Adrenal gland (tissue), 12 donors: ENCODE measurements around the gene SERP2. TPM values are rescaled to one million over a fixed set of nuclear protein-coding genes. Genes with fewer than 3 reads are reported as not detected.

Experiments
- DNase-seq, 7 donors: peaks; one replicate each; pipeline ENCODE4 v3.0.0-alpha.2; 2019 to 2020
- H3K27ac ChIP-seq, 5 donors: fragments of 200-600 bp; sonication (generic) in 4 of 5; 1 replicate in 3 of 5; 2 replicates in 2 of 5; pipeline versions ENCODE4 v1.5.1 to v1.8.0; 2016 to 2020; ENCODE audit warnings: mild to moderate bottlenecking in 1 of 5
- H3K27me3 ChIP-seq: fragments of 200-600 bp; 2 replicates; pipeline ENCODE4 v1.8.0; 2021
- H3K36me3 ChIP-seq, 2 donors: fragments of 200-600 bp; replicated peaks in 1 of 2; 1 replicate in 1 of 2; 2 replicates in 1 of 2; pipeline versions ENCODE4 v1.5.1 to v1.8.0; 2018 to 2022
- H3K4me1 ChIP-seq, 2 donors: fragments of 200-600 bp; replicated peaks in 1 of 2; 1 replicate in 1 of 2; 2 replicates in 1 of 2; pipeline versions ENCODE4 v1.5.1 to v1.8.0; 2018 to 2021
- H3K4me3 ChIP-seq, 4 donors: fragments of 200-600 bp; sonication (generic) in 3 of 4; one replicate each; pipeline ENCODE4 v1.5.1; 2016 to 2018
- H3K9me3 ChIP-seq, 3 donors: fragments of 200-600 bp; sonication (generic) in 1 of 3; replicated peaks in 1 of 3; 1 replicate in 2 of 3; 2 replicates in 1 of 3; pipeline versions ENCODE4 v1.5.1 to v1.8.0; 2016 to 2021
- POLR2A ChIP-seq, 2 donors: fragments of 450-650 bp; IDR thresholded peaks; one replicate each; pipeline ENCODE4 v1.6.1; 2017; ENCODE audit warnings: antibody characterized with exemption in 2 of 2, mild to moderate bottlenecking in 2 of 2, moderate library complexity in 1 of 2
- WGBS, 4 donors: extraction: QIAGEN DNeasy Blood & Tissue Kit in 2 of 4; methylation state at CpG; one replicate each; pipeline versions ENCODE4 v1.1.5 to v1.1.7; 2013 to 2017; 5-methylcytosine and 5-hydroxymethylcytosine counted together
- intact Hi-C, 2 donors: fragments of 100-400 bp; cut with DNase I; formaldehyde crosslinking; loops; one replicate each; pipeline versions ENCODE4 v1.14.1 to v1.15.0; 2022 to 2023
- polyA plus RNA-seq, 3 donors: library from polyadenylated mRNA; stranded (reverse); fragments of 200-250 nt in 2 of 3; fragments of 350-450 nt in 1 of 3; fragmentation: Illumina TruSeq in 1 of 3; extraction: RNeasy Lipid Tissue Mini Kit (QIAGEN cat#74804) in 1 of 3; gene quantifications; one replicate each; pipeline ENCODE4 v1.2.3, GENCODE V29; 2013 to 2014
- total RNA-seq, 9 donors: library from RNA; depleted of rRNA in 4 of 9; stranded (reverse); fragments of >200 nt in 4 of 9; fragments of 120-200 nt in 1 of 9; fragmentation: NEBNext Ultra II Directional in 1 of 9; extraction: Animal tissue kit (Norgen Biotek cat#: 25700) in 1 of 9; gene quantifications; one replicate each; pipeline versions ENCODE4 v1.1.0 to v1.2.4, GENCODE V29; 2013 to 2023
- TF ChIP-seq, protein P1 (sequence below), 6 experiments: fragments of 450-650 bp in 4 of 6; fragments of 200-600 bp in 2 of 6; sonication (generic) in 1 of 6; IDR thresholded peaks; 1 replicate in 5 of 6; 2 replicates in 1 of 6; pipeline versions ENCODE4 v1.5.1 to v1.8.0; 2016 to 2021; ENCODE audit warnings: antibody characterized with exemption in 6 of 6, mild to moderate bottlenecking in 2 of 6, moderate library complexity in 1 of 6
- donor health status: healthy with polysubstance abuse.
- donor health status: Bipolar disorder and iron deficiency.
- donor health status: DM: yes; HTN: yes; CAD: no.
- donor health status: DM: no; HTN: no; CAD: no.
- donor health status: DM: no; HTN: no; CAD: no.
- donor health status: DM: yes; HTN: yes; CAD: no.

Gene SERP2
- total and polyA plus RNA-seq, 12 donors: 2.6 to 11.3 (median 4.5) TPM

DNA sequence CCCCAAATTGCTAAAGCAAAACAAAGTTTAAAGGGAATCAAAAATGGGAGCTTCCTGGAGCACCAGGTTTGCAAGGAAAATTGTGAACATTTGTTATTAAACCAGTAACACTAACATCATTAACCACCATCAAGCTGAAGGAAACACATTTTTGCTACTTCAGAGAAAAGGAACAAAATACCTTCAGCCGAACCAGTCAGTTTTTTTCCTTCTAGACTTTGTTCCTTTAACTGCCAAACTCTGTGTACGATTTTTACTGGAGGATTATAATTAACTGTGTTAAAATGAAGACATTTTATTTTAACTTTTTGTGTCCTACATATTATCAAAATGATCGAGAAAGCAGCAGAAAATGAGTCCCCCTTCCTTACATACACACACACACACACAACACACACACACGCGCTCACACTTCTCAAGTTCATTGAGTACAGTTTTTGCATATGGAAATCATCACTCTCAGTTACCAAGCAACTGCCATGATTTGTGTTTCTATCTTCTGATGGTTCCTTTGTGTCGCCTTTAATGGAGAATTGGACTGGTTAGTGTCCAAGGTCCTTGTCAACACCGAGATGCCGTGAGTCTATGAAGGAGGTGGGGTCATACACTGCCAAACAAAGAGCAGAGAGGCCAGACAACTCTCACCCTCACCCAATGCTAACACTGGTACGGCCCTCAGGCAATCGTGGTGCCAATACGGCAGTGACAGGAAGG lies 9.8 kb upstream of the SERP2 start:
- H3K27ac ChIP-seq: no peak overlapping the region
- H3K4me1 ChIP-seq: peaks cover 0 to 8% of the 10 kb centered on the region in 2 donors
- H3K27me3 ChIP-seq: no peaks in the 10 kb centered on the region
- no peak for TF ChIP-seq POLR2A (IDR thresholded peaks at IDR 0.05)
- TF ChIP-seq, protein P1, sequence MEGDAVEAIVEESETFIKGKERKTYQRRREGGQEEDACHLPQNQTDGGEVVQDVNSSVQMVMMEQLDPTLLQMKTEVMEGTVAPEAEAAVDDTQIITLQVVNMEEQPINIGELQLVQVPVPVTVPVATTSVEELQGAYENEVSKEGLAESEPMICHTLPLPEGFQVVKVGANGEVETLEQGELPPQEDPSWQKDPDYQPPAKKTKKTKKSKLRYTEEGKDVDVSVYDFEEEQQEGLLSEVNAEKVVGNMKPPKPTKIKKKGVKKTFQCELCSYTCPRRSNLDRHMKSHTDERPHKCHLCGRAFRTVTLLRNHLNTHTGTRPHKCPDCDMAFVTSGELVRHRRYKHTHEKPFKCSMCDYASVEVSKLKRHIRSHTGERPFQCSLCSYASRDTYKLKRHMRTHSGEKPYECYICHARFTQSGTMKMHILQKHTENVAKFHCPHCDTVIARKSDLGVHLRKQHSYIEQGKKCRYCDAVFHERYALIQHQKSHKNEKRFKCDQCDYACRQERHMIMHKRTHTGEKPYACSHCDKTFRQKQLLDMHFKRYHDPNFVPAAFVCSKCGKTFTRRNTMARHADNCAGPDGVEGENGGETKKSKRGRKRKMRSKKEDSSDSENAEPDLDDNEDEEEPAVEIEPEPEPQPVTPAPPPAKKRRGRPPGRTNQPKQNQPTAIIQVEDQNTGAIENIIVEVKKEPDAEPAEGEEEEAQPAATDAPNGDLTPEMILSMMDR (IDR thresholded peaks at IDR 0.05): no peak
- H3K4me3 ChIP-seq: no peak overlapping the region
- 78 to 86% (median 82%) methylated on average over 11 of the region's 11 CpGs for WGBS, 4 donors
- no peaks in the 10 kb centered on the region for H3K9me3 ChIP-seq
- DNase-seq: no peak
- intact Hi-C loops: no loop called here
- H3K36me3 ChIP-seq: no peaks in the 10 kb centered on the region

DNA sequence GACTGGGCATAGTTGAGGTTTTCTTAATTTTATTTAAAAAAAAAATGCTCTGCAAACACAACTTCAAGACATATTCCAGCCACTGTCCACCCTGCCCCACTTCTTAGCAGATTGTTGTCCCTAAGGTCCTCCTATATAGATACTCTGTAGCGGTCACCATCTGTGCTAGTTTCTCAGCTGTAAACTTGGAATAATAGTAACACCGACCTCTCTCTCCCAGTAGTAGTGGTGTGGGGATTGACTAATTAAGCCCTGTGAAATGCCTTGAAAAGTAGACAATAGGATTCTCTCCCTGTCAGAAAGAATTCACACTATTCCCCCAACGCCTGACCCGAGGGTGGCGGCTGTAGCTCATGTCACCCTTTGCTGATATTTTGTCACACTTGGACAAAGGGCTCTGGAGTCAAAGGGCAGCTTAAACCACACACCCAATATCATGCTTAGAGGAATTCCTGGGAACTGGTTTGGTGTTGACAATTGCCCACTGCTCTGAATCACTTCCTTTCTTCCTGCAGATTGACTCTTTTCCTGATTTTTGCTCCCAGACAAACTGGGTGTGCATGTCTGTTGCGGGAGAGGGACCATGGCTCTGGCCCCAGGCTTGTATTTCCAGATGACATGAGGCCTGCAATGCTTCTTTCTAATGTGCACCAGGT lies 9.2 kb upstream of the SERP2 start:
- H3K4me3 ChIP-seq: no peak overlapping the region
- 81 to 90% (median 85%) methylated on average over 6 of the region's 6 CpGs for WGBS, 4 donors
- TF ChIP-seq, protein P1 (IDR thresholded peaks at IDR 0.05): no peak
- no peak for TF ChIP-seq POLR2A (IDR thresholded peaks at IDR 0.05)
- no peak overlapping the region for H3K27ac ChIP-seq
- DNase-seq: no peak
- H3K9me3 ChIP-seq: no peaks in the 10 kb centered on the region
- H3K27me3 ChIP-seq: no peaks in the 10 kb centered on the region
- H3K4me1 ChIP-seq: peaks cover 0 to 8% of the 10 kb centered on the region in 2 donors
- H3K36me3 ChIP-seq: no peaks in the 10 kb centered on the region
- intact Hi-C loops: no loop called here

DNA sequence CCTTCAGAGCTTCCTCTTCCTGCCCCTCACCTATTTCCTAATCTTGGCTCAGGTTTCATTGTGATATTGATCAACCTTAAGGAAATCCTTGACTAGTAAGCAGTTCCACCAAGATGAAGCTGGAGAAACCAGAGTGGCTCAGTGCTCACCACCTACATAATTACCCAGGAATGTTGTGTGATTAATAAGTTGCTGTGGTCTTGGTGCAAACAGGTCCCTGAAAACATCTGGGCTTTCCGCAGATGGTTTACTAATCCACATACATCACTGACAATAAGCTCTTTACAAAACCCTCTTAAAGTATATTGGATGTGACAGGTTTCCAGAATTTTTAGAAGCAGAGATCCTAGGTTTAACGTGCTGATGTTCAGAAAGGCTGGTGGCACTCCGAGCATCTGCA lies 8.6 kb upstream of the SERP2 start:
- H3K4me3 ChIP-seq: no peak overlapping the region
- H3K27me3 ChIP-seq: no peaks in the 10 kb centered on the region
- intact Hi-C loops: no loop called here
- no peak overlapping the region for H3K27ac ChIP-seq
- no peaks in the 10 kb centered on the region for H3K9me3 ChIP-seq
- DNase-seq: no peak
- TF ChIP-seq POLR2A (IDR thresholded peaks at IDR 0.05): no peak
- TF ChIP-seq, protein P1 (IDR thresholded peaks at IDR 0.05): no peak
- WGBS, 4 donors: 90 to 97% (median 94%) methylated on average over 3 of the region's 3 CpGs
- peaks cover 0 to 8% of the 10 kb centered on the region in 2 donors for H3K4me1 ChIP-seq
- H3K36me3 ChIP-seq: no peaks in the 10 kb centered on the region

DNA sequence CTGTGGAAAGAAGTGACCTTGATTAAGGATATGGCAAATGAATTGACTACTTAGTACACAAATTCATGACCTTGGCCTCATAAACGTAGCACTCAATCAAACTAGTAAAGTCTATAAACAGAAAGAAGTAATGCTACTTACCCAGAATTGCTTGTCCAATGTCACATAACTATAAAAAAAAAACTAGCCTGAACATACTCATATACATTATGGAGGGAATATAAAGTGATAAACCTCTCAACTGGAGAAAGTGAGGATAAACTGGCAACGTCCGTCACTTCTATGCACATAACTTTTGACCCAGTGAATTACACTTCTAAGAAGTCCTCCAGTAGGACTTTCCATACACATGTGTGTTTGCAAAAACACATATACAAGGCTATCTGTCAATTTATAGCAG lies 7.7 kb upstream of the SERP2 start:
- WGBS, 4 donors: 57 to 66% (median 60%) methylated on average over 3 of the region's 3 CpGs

More for the DNA sequence above, 7.7 kb upstream of the SERP2 start:
- DNase-seq: no peak
- H3K27me3 ChIP-seq: no peaks in the 10 kb centered on the region
- no peaks in the 10 kb centered on the region for H3K9me3 ChIP-seq
- H3K36me3 ChIP-seq: no peaks in the 10 kb centered on the region
- no peak overlapping the region for H3K27ac ChIP-seq
- H3K4me1 ChIP-seq: peaks cover 0 to 8% of the 10 kb centered on the region in 2 donors
- intact Hi-C loops: no loop called here
- TF ChIP-seq, protein P1 (IDR thresholded peaks at IDR 0.05): no peak
- TF ChIP-seq POLR2A (IDR thresholded peaks at IDR 0.05): no peak
- H3K4me3 ChIP-seq: no peak overlapping the region
